Mesenteric fat pad (tissue), 1 donor: Measurements from ENCODE around the gene GALNT9. TPM values are rescaled to one million over a fixed set of nuclear protein-coding genes. Genes with fewer than 3 reads are reported as not detected.

ENCODE experiments used
- DNase-seq: peaks from one replicate; pipeline ENCODE4 v3.0.0-alpha.2; 2020; ENCODE audit warnings: low spot score
- total RNA-seq: library from RNA; stranded (reverse); fragmentation: NEBNext Ultra II Directional; extraction: Animal tissue kit (Norgen Biotek cat#: 25700); gene quantifications from one replicate; pipeline ENCODE4 v1.2.1, GENCODE V29; 2021
- donor health status: DM: yes; HTN: yes; CAD: no.

The GALNT9 gene
- total RNA-seq, 1 donor from 2014 or later = not detected

DNA sequence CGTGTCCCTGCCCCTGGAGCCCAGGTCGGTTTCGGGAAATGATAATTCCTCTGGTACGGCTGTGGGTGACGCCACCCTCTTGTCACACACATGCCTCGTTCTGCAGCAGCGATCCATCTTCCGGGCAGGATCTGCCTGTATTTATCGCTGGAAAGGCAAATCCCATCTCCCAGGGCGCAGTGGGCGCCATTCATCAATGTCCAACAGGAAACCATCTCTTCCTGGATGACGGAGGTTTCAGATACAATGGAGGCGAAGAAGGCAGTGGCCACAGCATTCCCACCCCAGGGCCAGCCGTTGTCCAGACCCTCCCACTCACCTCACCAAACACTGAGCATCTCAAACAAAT is 110.9 kb downstream of the GALNT9 start:
- DNase-seq = no peak

DNA sequence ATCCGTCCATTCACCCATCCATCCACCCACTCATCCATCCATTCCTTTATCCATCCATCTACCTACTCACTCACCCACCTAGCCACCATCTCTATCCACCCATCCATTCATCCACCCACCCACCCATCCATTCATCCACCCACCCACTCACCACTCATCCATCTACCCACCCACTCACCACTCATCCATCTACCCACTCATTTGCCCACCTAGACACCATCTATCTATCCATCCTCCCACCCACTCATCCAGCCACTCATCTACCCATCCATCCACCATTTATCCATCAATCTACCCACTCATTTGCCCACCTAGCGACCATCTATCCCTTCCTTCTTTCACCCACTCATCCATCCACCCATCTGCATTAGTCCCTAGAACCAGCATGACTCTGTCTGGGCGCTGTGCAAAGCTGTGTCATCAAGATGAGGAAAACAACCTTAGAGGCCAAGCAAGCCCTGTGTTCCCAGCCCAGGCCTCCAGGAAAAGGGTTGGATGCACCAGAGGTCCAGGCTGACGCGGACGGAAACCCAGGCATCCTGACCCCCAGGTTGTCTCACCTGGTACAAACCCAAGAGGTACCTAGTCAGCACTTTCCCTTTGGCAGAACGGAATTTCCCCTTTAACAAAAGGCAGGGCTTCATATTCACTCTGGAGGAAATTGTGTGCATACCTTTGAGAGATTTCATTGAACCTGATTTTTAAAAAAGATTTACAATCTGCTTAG is 111.4 kb downstream of the GALNT9 start:
- no peak for DNase-seq

DNA sequence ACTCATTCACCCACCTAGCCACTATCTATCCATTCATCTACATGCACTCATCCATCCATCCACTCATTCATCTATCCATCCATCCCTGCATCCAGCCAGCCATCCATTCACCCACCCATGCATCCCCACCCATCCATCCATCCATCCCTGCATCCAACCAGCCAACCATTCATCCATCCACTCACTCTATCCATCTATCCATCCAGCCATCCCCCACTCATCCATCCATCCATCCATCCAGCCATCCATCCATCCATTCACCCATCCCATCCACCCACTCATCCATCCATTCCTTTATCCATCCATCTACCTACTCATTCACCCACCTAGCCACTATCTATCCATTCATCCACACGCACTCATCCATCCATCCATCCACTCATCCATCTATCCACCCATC is 112.0 kb downstream of the GALNT9 start:
- no peak for DNase-seq

DNA sequence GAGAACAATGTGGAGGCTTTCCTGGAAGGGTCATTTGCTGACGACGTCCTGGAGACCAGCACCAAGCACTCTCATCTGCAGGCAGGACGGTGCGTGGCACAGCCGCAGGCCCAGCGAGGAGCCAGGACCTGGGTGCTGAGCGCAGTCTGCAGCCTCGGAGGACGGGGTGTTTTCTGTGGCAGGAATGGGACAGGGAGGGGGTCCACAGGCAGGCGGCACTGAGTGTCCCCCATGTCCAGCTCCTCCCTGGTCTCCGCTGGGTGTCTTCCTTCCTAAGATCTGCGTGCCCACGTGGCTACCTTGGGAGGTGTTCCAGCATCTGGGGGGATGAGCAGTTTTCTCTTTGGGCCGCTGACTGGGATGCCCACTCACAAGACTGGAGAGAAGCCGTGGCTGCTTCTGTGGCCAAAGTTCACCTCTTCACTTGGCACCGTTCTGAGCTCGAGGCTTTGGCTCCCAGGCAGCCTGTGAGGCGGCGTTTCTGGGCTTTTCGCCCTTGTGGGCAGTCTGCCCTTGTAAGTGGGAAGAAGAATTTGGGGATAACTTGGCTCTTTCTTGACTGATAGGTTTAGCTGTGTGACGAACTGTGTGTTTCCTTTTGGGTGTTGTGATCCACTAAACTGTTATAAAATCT is 112.9 kb downstream of the GALNT9 start:
- DNase-seq = no peak

DNA sequence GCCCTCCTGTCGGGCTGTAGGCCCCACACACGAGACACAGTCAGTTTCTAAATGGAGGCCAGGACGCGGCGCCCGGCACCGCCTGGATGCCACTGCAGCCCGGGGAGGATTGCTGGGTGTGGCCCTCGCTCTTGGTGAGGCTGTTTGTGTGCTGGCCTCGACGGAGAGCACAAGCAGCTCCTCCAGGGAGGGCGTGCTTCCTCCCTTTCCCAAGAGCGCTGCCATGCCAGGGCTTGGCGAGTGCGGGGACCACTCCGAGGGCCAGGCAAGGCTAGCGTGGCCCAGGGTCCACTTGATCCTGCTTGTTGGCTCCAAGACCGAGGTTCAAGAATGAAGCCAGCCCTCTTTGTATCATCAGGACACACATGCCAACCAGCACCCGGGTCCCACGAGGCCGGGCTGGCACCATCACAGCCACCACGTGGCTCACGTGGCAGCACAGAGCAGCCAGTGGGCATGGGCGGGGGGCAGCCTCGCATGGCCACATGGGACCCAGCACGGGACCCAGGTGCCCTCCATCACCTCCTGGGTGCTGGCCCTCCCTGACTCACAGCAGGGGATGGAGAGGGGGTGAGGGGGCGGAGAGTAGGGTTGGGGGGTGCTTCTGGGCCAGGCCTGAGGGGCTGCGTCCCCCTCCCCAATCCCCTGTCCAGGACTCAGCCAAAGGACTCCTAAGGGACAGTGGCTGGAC is 113.9 kb downstream of the GALNT9 start:
- DNase-seq = no peak

DNA sequence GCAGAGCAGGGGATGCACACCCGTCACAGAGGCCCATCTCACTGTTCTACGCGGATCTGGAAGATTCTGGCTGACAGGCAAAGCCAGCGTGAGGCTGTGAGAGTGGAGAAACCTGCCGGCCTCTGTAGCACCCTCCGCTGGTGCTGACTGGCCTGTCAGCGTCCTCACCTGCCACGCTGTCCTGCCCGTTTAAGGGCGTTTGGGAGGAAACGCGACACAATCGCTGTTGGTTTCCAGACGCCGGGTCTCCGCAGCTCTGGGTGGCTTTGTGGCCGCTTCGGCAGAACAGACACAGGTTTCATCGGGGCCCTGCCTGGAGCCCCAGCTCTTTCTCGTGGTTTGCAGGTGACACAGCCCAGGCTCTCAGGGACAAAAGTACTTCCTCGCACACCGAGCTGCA is 114.5 kb downstream of the GALNT9 start:
- DNase-seq = no peak

DNA sequence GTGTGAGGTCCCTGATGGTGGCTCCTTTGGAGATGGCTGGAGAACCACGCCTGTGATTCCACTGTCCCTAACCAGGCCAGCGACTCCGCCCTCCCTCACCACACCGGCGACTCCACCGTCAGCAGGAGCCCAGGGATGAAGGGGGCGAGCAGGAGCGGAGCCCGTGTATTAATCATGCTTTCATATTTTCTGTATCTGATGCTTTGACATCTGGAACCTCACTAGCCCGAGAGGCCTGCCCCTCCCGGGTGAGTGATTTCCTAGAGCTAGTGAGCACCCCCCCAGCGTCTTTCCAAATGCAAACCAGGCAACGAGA is 115.3 kb downstream of the GALNT9 start:
- no peak for DNase-seq

DNA sequence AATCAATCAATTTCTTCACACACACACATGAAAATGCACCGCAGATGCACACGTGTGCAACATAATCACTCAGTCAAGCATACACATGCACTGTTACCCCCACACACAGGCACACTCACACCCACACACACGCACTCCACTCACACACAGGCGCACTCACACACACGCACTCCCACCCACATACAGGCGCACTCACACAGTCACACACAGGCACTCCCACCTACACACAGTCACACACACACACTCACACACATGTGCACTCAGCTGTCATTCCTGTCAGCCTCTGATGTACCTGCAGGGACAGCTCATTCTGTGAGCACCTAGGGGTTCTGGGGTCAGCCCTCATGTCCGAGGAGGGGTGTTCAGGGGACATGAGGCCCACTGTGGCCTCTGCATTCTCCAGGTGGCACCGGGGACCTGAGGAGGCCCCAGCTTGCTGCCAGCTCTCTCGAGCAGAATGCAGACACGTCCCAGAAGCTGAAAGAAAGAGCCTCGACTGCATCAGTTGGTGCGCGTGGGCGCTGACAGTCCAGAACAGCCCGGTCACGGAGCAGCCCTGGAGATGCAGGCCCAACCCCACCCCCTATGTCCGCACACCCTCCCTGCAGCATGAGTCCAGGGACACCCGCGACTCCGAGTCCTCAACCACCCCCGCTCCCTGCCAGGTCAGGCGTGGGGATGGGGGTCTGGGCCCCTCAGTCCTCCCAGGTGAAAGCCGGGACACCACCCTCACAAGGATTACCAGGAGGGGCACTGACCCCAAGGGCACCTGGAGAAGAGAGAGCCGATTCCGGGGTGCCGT is 115.8 kb downstream of the GALNT9 start:
- DNase-seq = no peak

DNA sequence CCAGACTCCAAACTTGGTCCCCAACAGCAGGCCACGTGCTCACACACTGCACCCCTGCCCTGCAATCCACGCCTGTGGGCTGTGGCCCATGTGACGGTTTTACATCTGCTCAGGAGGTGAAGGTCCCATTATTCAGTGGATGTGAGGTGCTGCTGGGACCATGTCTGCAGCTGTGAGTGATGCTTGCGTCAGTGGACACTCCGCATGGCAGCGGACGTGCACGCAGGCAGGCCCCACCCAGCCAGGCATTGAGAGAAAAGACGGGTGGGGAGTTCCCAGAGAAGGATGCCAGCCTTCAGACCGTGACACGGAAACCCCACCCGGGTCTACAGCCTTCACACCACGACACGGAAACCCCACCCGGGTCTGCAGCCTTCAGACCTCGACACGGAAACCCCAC is 117.6 kb downstream of the GALNT9 start:
- DNase-seq = no peak

DNA sequence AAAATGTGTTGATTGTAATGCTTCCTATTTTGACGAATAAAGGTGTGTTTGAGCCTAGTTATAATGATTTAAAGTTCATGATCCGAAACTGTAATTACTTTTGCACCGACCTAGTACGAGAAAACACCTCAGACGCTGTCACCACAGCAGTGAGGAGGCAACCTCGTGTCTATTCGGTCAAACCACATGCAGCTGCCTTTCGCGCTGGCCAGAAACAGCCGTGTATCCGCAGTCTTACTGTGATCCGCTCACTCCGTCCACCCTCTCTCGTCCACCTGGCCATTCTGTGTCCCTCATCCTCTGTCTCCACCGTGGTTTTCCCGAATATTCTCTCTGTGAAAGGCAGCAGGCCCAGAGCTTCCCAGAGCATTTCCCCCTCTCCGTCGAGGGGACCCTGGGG is 118.1 kb downstream of the GALNT9 start:
- DNase-seq = no peak

DNA sequence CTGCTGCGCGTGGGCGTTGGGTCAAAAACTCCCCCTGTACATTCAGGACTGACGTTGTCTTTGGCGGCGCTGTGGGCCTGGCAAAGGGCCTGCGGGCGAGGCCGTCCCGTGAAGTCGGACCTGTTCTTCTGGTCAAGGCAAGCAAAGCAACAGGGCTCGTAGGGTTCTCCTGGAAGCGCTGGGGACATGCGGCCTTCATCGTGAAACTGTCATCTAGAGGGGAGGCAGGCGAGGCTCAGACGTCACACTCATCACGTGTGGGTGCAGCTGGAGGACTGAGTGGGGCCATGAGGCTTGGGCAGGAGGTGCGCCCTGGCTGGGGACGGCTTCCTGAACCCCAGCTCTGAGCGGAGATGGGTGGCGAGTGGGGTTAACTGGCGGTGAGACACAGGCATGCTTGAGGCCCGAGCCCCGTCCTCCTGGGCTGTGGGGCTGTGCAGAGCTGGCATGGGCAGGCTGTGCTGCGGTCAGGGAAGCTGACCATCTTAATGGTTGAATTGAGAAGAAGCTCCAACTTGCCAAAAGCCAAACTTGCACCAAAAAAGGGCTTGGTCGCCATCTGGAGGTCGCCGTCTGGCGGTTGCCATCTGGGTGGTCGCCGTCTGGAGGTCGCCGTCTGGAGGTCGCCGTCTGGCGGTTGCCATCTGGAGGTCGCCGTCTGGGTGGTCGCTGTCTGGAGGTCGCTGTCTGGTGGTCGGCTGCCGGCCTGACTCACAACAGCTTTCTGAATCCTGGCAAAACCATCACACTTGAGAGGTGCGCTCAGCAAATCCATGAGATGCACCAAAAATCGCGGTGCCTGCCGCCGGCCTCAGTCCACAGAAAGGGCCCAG is 119.0 kb downstream of the GALNT9 start:
- DNase-seq = no peak

DNA sequence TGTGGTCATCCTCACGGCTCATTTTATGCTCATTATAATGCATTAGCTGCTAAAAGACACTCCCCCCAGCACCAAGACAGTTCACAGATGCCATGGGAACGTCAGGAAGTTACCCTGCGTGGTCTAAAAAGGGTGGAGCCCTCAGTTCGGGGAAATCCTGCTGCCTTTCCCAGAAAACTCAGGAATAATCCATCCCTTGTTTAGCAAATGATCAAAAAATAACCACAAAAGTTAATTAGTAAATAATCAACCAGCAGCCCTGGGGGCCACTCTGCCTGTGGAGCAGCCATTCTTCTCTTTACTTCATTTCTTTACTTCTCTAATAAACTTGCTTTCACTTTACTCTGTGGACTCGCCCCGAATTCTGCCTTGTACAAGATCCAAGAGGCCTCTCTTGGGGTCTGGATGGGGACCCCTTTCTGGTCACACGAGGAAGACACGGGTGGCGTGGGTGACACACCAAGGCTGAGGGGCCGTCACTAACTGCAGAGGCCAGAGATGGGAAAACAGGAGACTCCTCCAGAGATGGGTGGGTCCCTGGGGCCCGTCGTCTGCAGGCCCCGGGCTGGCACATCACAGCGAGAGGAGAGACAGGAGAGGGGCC is 119.7 kb downstream of the GALNT9 start:
- no peak for DNase-seq

DNA sequence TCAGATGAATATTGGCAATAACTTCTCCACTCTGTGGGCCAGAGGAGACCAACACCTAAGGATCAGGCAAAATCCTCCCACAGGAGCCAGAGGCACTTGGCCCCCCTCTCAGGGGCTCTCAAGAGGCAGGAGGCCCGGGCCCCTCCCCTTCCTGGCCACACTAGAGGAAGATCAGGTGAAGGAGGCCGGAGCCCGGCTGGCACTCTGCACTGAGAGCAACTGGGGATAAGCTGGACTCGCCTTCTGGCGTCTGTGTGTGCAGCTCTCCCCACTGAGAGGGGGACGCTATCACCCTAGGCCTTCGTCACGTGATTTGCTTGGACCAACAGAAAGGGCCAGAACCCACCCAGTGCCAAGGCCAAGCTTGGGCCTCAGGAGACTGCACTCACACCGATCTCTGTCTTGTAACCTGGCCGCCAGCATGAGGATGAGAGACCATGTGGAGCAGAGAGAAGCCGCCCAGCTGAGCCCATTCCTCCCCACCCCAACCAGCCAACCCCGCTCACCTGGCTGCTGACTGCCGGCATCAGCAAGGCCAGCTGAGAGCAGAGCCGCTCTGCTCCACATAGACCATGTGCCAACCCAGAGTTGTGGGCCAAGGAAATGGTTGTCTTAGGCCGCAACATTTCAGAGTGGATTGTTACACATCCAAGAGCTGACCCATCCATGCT is 121.1 kb downstream of the GALNT9 start:
- no peak for DNase-seq

DNA sequence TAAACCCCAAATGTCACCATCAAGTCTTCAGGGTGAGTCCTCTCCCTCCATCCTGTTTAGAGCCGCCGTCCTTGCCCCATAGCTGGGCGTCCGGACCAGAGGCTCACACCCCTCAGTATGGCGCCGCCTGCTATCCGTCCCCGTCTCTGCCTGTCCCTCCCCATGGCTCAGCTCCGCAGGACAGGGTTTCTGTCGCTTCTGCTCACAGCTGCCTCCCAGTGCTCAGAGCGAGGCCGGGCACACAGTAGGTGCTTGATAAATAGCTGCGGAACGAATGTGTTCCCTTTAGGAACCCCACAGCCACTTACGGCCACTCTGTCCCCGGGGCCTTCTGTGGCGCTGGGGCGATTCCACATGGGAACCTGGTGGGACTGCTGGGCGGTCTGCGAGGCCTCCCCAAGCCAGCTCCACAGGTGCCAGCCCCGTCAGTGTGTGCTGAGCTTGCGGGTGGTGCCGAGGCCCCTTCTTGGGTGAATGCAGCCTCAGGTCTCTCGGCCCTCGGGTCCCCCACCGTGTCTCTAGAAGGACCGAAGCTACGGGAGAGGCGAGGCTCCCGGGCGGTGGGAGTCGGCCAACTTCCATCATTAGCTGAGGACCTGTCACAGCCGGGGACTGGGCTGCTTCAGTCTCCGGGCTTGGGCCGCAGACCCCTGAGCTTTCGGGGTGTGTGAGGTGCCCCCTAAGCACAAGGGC is 122.2 kb downstream of the GALNT9 start:
- no peak for DNase-seq

DNA sequence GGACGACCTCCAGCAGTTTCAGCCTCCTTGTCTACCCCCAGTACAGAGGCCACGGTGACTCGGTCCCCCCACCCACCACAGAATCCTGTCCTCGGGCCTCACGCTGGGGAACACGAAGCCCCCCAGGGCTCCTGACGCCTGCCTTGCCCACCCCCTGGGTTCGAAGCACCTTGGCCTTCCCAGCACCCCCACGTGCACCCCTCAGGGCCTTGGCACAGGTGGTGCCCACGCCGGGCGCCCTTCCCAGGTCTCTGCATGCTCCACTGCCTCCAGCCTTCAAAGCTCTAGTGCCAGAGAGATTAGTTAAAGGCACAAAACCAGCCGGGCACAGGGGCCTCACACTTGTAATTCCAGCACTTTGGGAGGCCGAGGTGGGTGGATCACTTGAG is 123.3 kb downstream of the GALNT9 start:
- no peak for DNase-seq

DNA sequence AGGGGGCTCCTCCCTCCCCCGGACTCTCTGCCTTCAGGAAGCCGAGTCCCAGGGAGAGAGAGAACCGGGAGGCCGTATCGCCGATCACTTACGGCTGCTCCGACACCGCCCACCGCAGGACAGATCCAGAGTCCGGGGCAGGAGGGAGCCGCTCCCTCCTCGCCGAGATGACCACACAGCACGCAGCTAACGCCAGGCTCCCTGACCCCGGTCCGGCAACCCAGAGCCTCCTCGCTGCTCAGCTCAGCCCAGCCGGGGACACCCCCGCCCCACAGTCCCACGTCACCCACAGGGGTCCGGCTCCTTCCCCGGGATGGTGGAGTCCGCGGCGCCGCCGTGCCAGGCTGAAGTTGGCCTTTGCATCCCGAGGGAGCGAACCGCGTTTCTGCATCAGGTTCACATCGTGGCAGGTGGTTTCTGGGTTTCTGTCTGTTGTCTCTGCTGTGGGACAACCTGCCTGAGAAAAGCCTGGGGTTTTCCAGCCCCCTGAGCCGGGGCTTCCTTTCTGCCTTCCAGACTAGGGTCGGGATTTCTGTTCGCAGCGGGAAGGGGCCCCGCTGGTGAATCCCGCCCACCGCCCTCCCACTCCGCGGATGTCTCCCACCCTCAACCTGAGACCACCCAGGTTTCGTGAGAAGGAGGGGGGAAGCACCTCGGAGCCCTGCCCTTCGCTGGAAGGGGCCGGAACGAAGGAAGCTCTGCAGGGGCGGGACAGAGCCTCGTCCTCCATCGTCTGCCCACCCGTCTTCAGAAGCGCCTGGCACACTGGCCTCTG is 123.9 kb downstream of the GALNT9 start:
- no peak for DNase-seq

DNA sequence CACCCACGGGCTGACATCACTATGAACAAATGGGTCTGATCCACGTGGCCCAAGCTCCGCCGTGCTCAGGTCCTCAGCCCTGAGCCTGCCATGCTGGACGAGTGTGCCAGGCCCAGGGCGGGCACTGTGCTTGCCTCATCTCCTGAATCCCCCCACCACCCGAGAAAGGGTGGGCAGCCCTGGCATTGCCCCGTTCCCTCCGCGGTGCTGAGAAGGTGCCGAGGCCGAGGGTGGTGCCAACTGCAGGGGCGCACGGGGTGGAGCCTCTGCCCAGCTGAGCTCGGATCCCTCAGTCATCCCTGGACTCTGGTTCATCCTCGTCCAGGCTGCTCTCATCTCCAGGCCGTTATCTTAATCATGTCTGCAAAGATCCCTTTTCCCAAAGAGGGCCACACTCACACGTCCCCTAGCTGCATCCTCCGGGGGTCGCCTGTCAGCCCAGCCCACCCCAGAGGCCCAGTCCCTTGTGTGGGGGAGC is 124.6 kb downstream of the GALNT9 start:
- no peak for DNase-seq

DNA sequence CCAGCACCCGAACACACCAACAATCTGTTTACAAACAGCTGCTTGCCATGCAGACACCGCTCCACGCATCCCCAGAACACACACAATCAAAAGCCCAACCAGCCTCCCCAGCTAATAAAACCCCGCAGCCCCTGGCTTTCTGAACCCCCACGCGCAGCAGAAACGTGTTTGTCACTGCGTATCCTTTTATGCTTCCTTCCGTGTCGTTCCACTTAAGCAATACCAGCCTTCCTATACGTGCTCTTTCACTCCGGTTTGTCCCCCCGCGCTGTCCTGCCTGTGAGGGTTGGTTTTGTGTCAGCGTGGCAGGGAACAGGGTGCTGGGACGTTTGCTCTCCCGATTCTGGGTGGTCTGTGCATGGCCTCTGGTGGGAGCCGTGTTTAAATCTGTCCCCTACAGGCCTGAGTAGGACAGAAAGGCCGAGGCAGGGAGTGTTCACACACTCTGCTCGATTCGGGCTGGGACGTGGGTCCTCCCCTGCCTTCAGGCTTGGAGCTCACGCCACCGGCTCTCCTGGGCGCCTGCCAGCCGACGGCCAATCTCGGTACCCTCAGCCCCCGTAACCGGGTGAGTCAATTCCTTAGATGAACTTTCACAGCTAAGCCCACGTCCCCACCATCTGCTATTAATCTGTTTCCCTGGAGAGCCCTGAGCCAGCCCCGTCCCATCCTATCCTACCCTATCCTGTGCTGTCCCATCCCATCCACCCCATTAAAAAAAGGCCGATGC is 125.2 kb downstream of the GALNT9 start:
- DNase-seq = no peak
